ENCODE measurements around the gene CCDC60.

Gene CCDC60, protein sequence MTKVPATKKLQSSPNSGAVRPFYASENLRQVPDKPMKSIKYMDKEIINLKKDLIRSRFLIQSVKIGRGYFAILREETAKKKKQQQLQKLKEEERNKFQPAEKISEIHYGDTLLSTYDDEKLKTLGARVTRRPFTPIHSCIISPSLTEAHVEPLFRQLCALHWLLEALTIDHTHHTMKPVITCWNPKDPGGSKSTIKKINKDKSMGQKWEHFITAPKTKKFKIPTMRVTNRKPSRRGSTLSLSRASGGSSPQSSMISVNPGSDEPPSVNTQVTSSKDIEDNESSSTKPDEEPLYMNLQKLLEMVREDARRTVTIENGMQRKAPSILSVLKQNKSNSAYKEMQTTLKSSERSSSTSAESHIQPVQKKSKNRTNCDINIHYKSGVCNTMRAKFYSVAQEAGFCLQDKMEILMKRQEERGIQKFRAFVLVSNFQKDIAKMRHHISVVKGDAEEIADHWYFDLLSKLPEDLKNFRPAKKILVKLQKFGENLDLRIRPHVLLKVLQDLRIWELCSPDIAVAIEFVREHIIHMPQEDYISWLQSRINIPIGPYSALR

GRCh38 chr12:119334430-119335170, at the start of gene CCDC60:
TSS of gene CCDC60 (plus strand) at chr12:119334729. CDS start at chr12:119335177, 448 bp downstream.
- DNase-seq (ENCODE audit: low spot score) (no peak), FAIRE-seq (no peak)

DNA sequence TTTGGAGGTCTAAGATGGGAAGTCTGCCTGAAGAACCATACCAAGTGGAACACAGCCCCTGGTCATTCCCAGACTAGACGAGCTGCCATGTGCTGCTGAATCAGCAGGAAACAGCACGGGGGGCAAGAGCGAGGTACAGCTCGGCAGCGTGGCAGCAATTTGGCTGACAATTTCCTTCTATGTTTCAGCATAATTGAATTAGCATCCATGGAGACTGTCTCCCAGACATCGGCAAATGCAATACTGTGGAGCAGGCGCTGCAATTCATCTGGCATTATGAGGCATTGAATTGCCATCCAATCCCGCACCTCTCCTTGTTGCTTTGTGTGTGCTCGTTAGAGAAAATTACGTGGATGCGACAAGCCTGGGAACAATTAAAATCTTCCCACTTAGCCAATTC, 46.0 kb upstream of the CCDC60 start:
- DNase-seq (ENCODE audit: low spot score): no peak
- no peak for FAIRE-seq

DNA sequence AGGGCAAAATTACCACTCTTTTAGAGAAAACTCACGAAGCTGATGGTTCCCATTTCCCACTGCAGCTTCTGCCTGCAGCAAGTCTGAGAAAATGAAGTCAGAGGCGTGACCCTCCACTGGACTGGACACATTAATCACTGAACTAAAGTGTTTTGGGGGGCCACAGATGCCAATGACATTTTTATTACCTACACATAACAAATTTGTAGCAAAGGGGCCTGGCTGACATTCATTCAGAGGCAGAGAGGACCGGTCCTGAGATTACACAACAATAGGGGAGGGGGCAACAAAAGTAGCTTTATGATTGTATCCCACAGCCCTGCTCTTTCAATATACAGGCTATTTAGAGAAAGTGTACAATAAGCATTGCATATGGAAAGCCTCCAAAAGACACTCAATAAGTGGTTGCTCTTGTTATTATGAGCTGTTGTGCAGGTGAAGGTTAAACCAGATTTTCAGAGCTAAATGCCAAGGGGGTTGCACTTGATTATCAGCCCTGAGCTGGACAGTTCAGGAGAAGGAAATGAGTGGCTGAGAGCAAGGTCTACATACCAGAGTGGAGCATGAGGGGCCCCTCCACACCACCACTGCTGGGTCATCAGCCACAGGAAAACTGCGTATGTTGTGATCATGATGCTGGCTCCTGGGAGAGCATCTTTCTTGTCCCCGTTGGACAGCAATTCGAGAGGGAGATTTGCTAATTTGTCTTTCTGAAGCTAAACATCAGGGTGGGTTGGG, 41.5 kb upstream of the CCDC60 start:
- no peak for DNase-seq (ENCODE audit: low spot score)

DNA sequence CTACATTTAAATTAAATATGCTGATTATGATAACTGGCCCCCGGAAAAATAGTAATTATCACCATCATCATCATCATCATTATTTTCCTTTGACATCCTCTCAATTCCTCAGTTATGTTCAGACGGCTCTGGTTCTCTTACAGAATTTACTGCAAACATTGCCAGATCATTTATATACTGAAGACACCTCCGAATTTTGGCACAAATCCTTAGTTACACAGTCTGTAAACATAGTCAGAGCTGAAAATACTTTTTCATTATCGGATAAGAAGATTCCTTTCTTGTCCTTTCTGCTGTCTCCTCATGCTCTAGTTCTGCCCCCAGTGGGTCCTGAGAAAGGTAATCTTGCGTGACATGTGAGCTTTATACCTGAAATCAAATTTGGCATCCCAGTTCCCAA, 40.3 kb upstream of the CCDC60 start:
- no peak for DNase-seq (ENCODE audit: low spot score)

More for the DNA sequence above, 41.5 kb upstream of the CCDC60 start:
- no peak for FAIRE-seq

GRCh38 chr12:119296535-119296934, 38.0 kb upstream of the CCDC60 start:
- DNase-seq (ENCODE audit: low spot score): no peak
- no peak for FAIRE-seq

More for the DNA sequence above, 40.3 kb upstream of the CCDC60 start:
- FAIRE-seq: no peak

DNA sequence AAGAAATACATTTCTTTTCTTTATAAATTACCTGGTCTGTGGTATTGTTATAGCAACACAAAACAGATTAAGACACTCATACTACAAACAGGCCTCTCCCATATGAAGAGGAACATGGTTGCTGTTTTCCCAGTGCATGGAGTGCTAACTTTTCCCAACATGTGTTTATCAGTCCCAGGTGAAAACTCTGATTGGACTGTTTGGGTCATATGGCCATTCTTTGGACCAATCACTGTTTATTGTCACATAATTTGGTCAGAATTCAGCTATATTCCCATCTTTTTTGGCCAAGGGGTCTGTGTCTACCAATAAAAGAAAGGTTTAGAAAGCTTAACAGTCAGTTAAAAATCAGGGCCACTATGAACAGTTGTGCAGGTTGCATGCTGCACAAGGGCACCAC, 35.4 kb upstream of the CCDC60 start:
- no peak for FAIRE-seq
- DNase-seq (ENCODE audit: low spot score): no peak

GRCh38 chr12:119301379-119301778, 33.1 kb upstream of the CCDC60 start:
- FAIRE-seq (no peak), DNase-seq (ENCODE audit: low spot score) (no peak)

- DNase-seq (ENCODE audit: low spot score) (no peak), FAIRE-seq (no peak)
These were observed 32.0 kb upstream of the CCDC60 start for GRCh38 chr12:119302451-119303080.

GRCh38 chr12:119306593-119306992, 27.9 kb upstream of the CCDC60 start:
- FAIRE-seq: no peak

GRCh38 chr12:119307747-119308146, 26.8 kb upstream of the CCDC60 start:
- DNase-seq (ENCODE audit: low spot score) (no peak), FAIRE-seq (no peak)

More at GRCh38 chr12:119306593-119306992, 27.9 kb upstream of the CCDC60 start:
- DNase-seq (ENCODE audit: low spot score): no peak

DNA sequence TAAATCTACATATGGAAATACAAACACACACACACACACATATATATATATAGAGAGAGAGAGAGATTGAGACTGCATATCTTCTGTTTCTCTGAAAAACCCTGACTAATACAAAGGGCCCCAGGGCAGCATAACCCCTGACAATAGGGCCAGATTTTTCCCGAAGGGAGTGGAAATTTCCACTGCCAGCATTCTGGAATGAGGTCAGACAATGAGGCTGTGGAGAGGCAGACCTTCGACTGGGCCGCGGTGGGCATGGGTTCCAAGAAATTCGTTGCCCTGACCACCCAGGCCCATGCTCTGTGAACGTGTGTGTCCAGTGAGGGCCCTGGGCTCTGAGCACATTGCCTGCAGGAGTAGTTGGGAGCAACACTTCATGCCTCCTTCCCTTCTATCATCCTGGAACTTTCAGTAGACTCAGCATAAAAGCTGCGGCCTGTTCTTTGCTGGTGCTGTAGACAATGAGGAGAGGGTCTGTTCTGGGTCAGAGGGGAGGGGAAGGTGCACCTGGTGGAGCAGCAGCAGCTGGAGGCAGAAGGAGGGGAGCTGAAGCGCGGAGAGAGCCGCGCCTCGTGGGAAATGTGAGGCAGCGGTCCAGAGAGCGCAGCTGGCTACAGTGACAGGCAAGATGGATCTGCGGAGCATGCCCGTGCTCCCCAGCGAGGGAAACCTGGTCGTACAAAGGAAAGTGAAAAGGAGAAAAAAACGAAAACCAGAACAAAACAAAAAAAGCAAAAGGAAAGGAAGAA, 25.6 kb upstream of the CCDC60 start:
- no peak for DNase-seq (ENCODE audit: low spot score)
- no peak for FAIRE-seq

DNA sequence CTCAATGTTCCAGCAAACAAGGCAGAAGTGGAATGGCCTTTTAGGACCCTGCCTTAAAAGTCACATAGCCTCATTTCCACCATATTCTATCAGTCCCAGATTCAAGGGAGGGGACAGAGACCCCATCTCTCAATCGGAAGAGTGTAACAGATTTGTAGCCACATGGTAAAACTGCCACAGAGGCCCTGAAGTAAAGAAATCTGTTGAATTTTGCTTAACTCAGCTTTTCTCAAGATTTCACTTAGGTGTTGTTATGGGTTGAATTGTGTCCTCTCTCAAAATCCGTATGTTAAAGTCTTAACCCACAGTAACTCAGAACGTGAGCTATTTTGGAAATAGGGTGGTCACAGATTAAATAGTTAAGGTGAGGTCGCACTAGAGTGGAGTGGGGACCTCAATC, 22.7 kb upstream of the CCDC60 start:
- no peak for DNase-seq (ENCODE audit: low spot score)
- no peak for FAIRE-seq

DNA sequence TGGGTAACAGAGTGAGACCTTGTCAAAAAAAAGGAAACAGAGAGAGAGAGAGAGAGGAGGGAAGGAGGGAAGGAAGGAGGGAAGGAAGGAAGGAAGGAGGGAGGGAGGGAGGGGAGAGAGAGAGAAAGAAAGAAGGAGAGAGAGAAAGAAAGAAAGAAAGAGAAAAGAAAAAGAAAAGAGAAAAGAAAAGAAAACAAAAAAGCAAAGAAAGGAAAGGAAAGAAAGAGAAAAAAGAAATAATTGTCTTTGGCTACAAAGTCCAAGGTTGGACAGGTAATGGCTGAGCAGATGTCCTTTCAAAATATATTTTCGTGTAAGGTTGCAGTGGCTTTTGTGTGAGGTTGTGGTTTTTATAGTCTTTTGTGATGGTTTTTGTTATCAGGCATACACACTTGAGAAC, 21.6 kb upstream of the CCDC60 start:
- DNase-seq (ENCODE audit: low spot score) (no peak), FAIRE-seq (no peak)

- FAIRE-seq (no peak), DNase-seq (ENCODE audit: low spot score) (no peak)
These were observed 20.2 kb upstream of the CCDC60 start for GRCh38 chr12:119314290-119314689.

GRCh38 chr12:119319638-119320037, 14.9 kb upstream of the CCDC60 start:
- DNase-seq (ENCODE audit: low spot score): no peak
- FAIRE-seq: no peak

GRCh38 chr12:119320678-119321077, 13.9 kb upstream of the CCDC60 start:
- FAIRE-seq (no peak), DNase-seq (ENCODE audit: low spot score) (no peak)

DNA sequence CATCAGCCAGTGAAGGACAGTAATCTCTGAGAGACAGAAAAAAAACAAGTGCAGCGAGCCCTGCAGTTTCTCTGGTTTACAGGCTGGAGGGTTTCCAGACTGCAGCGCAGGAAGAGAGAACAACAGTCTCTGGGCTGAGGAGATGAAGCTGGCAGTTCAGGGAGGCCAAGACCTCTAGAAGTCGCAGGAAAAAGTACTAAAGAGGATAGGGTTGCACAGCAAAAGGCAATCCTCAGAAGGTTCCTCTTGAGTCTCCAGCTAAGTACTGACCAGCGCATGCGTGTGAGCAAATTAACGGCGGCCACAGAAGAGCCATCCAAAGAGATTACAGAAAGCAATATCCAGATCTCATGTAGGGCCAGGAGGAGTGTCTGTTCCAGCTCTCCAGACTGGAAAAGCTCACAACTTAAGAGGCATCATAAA, 12.2 kb upstream of the CCDC60 start:
- no peak for FAIRE-seq
- no peak for DNase-seq (ENCODE audit: low spot score)

GRCh38 chr12:119325813-119326212, 8.7 kb upstream of the CCDC60 start:
- no peak for DNase-seq (ENCODE audit: low spot score)
- FAIRE-seq: no peak

GRCh38 chr12:119326341-119326740, 8.2 kb upstream of the CCDC60 start:
- no peak for DNase-seq (ENCODE audit: low spot score)
- FAIRE-seq: no peak

DNA sequence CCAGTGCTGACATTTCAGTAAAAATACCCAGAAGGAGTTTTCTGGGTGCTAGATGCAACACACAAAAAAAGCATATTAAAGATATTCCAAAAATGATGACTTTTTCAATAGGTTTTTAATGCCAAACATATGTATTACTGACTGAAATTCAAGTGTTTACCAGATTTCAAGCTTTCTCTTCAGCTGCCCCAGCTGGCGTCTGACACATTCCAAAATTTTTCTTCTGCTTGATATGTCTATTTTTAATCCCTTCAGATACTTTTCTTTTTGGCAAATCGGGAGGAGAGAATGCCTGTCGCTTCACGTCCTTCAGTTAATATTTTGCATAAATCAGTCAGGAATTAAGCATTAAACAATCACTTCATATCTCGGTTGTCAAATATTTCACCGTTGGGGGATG, 7.1 kb upstream of the CCDC60 start:
- DNase-seq (ENCODE audit: low spot score) (no peak), FAIRE-seq (no peak)
